Muscle of leg (tissue), 11 donors: ENCODE results near the gene FAXDC2. TPM values are rescaled to one million over a fixed set of nuclear protein-coding genes. Genes with fewer than 3 reads are reported as not detected.

ENCODE experiments used
- DNase-seq: peaks from one replicate; pipeline ENCODE4 v3.0.0; 2013
- H3K27ac ChIP-seq: one replicate; pipeline ENCODE4 v1.5.1; 2013; ENCODE audit warnings: mild to moderate bottlenecking, low read length, control low read depth
- H3K27me3 ChIP-seq: one replicate; pipeline ENCODE4 v1.6.1; 2013; ENCODE audit warnings: low read length; ENCODE audit not compliant: control insufficient read depth, insufficient read depth
- H3K36me3 ChIP-seq: one replicate; pipeline ENCODE4 v1.6.1; 2013; ENCODE audit warnings: low read length; ENCODE audit not compliant: control insufficient read depth, insufficient read depth
- H3K4me1 ChIP-seq: one replicate; pipeline ENCODE4 v1.6.1; 2013; ENCODE audit warnings: low read length; ENCODE audit not compliant: control insufficient read depth, insufficient read depth
- H3K4me3 ChIP-seq: one replicate; pipeline ENCODE4 v1.5.1; 2013; ENCODE audit warnings: low read length, control low read depth
- H3K9me3 ChIP-seq: replicated peaks from 2 replicates; pipeline ENCODE4 v1.6.1; 2013; ENCODE audit warnings: low read depth, low read length; ENCODE audit not compliant: control insufficient read depth
- WGBS: methylation state at CpG from one replicate; pipeline ENCODE4 v1.1.5; 2013; ENCODE audit warnings: missing lambda C conversion rate; ENCODE audit not compliant: insufficient coverage; 5-methylcytosine and 5-hydroxymethylcytosine counted together
- polyA plus RNA-seq, 8 donors: library from polyadenylated mRNA; unstranded; fragments of 120-200 nt; gene quantifications; one replicate each; pipeline versions ENCODE4 v1.2.1 to v1.2.3, GENCODE V29; 2013; ENCODE audit warnings: inconsistent platforms in 1 of 8, low replicate concordance in 1 of 8; ENCODE audit not compliant: insufficient read length in 8 of 8, insufficient read depth in 1 of 8
- total RNA-seq: library from RNA; stranded (reverse); fragments of 120-200 nt; gene quantifications from one replicate; pipeline ENCODE4 v1.2.4, GENCODE V29; 2013

FAXDC2 gene
- total and polyA plus RNA-seq, 9 donors, result 11.1 to 16.5 (median 13.0) TPM

GRCh38 chr5:154818471-154819116 lies 31.8 kb downstream of the FAXDC2 start:
- Histone ChIP-seq H3K36me3 (peaks cover 95% of the 10 kb centered on the region), H3K27me3 (no peaks in the 10 kb centered on the region), H3K4me1 (no peaks in the 10 kb centered on the region), H3K4me3 (no peak overlapping the region), H3K27ac (no peak overlapping the region), H3K9me3 (no peaks in the 10 kb centered on the region)
- 88% methylated on average over 1 of the region's 2 CpGs for WGBS
- DNase-seq, result no peak

- H3K4me1 ChIP-seq, result no peaks in the 10 kb centered on the region
- H3K9me3 ChIP-seq, result no peaks in the 10 kb centered on the region
- H3K27me3 ChIP-seq, result no peaks in the 10 kb centered on the region
- no CpG with 5 or more reads among the region's 6 CpGs for WGBS
- no peak for DNase-seq
- H3K36me3 ChIP-seq, result peaks cover 95% of the 10 kb centered on the region
- no peak overlapping the region for H3K27ac ChIP-seq
- H3K4me3 ChIP-seq, result no peak overlapping the region
These were observed 32.6 kb downstream of the FAXDC2 start for GRCh38 chr5:154817815-154818214.

- Histone ChIP-seq H3K27me3 (no peaks in the 10 kb centered on the region), H3K4me1 (no peaks in the 10 kb centered on the region), H3K27ac (no peak overlapping the region), H3K4me3 (no peak overlapping the region), H3K9me3 (no peaks in the 10 kb centered on the region), H3K36me3 (peaks cover 90% of the 10 kb centered on the region)
- 88% methylated on average over 1 of the region's 5 CpGs for WGBS
- no peak for DNase-seq
These were observed 33.4 kb downstream of the FAXDC2 start for GRCh38 chr5:154816891-154817492.

GRCh38 chr5:154815684-154816247 lies 34.6 kb downstream of the FAXDC2 start:
- Histone ChIP-seq H3K27ac (no peak overlapping the region), H3K36me3 (peaks cover 89% of the 10 kb centered on the region), H3K4me1 (no peaks in the 10 kb centered on the region), H3K27me3 (no peaks in the 10 kb centered on the region), H3K9me3 (no peaks in the 10 kb centered on the region), H3K4me3 (no peak overlapping the region)
- DNase-seq, result no peak
- 70% methylated on average over 3 of the region's 5 CpGs for WGBS

- Histone ChIP-seq H3K36me3 (peaks cover 84% of the 10 kb centered on the region), H3K9me3 (no peaks in the 10 kb centered on the region), H3K27me3 (no peaks in the 10 kb centered on the region), H3K4me1 (no peaks in the 10 kb centered on the region), H3K27ac (no peak overlapping the region), H3K4me3 (no peak overlapping the region)
- no peak for DNase-seq
- 94% methylated on average over 7 of the region's 11 CpGs for WGBS
These were observed 35.4 kb downstream of the FAXDC2 start for GRCh38 chr5:154815025-154815424.

- no peaks in the 10 kb centered on the region for H3K27me3 ChIP-seq
- no peaks in the 10 kb centered on the region for H3K9me3 ChIP-seq
- 77% methylated on average over 5 of the region's 10 CpGs for WGBS
- H3K4me1 ChIP-seq, result no peaks in the 10 kb centered on the region
- H3K36me3 ChIP-seq, result peaks cover 73% of the 10 kb centered on the region
- H3K27ac ChIP-seq, result no peak overlapping the region
- no peak for DNase-seq
- no peak overlapping the region for H3K4me3 ChIP-seq
These were observed 36.7 kb downstream of the FAXDC2 start for GRCh38 chr5:154813736-154814135.

- 50% methylated on average over 2 of the region's 4 CpGs for WGBS
- H3K4me3 ChIP-seq, result no peak overlapping the region
- no peaks in the 10 kb centered on the region for H3K4me1 ChIP-seq
- no peak for DNase-seq
- no peaks in the 10 kb centered on the region for H3K9me3 ChIP-seq
- H3K27me3 ChIP-seq, result no peaks in the 10 kb centered on the region
- no peak overlapping the region for H3K27ac ChIP-seq
- peaks cover 74% of the 10 kb centered on the region for H3K36me3 ChIP-seq
These were observed 37.2 kb downstream of the FAXDC2 start for GRCh38 chr5:154813158-154813557.

GRCh38 chr5:154811653-154812465 lies 38.5 kb downstream of the FAXDC2 start:
- Histone ChIP-seq H3K4me3 (no peak overlapping the region), H3K27me3 (no peaks in the 10 kb centered on the region), H3K9me3 (no peaks in the 10 kb centered on the region), H3K4me1 (no peaks in the 10 kb centered on the region), H3K27ac (no peak overlapping the region), H3K36me3 (peaks cover 64% of the 10 kb centered on the region)
- DNase-seq, result peak; percentile 63
- WGBS, result no CpG with 5 or more reads among the region's 3 CpGs

GRCh38 chr5:154811239-154811638 lies 39.2 kb downstream of the FAXDC2 start:
- Histone ChIP-seq H3K9me3 (no peaks in the 10 kb centered on the region), H3K27ac (no peak overlapping the region)
- WGBS, result 89% methylated on average over 5 of the region's 7 CpGs

GRCh38 chr5:154806176-154806575 lies 44.2 kb downstream of the FAXDC2 start:
- Histone ChIP-seq H3K9me3 (no peaks in the 10 kb centered on the region), H3K36me3 (peaks cover 63% of the 10 kb centered on the region), H3K4me3 (no peak overlapping the region), H3K27ac (no peak overlapping the region), H3K27me3 (no peaks in the 10 kb centered on the region), H3K4me1 (no peaks in the 10 kb centered on the region)
- no peak for DNase-seq
- no CpG with 5 or more reads among the region's 4 CpGs for WGBS

More at GRCh38 chr5:154811239-154811638, 39.2 kb downstream of the FAXDC2 start:
- Histone ChIP-seq H3K4me3 (no peak overlapping the region), H3K4me1 (no peaks in the 10 kb centered on the region), H3K27me3 (no peaks in the 10 kb centered on the region), H3K36me3 (peaks cover 59% of the 10 kb centered on the region)
- DNase-seq, result no peak
